GM23248 (cell line): ENCODE results near the gene SIDT2. TPM values are rescaled to one million over a fixed set of nuclear protein-coding genes. Genes with fewer than 3 reads are reported as not detected.

Source experiments
- DNase-seq: peaks from one replicate; pipeline ENCODE4 v3.0.0-alpha.2; 2015
- H2AFZ ChIP-seq: fragments of 200-600 bp; sonication (generic); 2 replicates; pipeline ENCODE4 v1.6.1; 2016; ENCODE audit warnings: antibody characterized with exemption
- H3F3A ChIP-seq: fragments of 200-600 bp; sonication (generic); 2 replicates; pipeline ENCODE4 v1.6.1; 2016; ENCODE audit warnings: mild to moderate bottlenecking, antibody characterized with exemption, mixed run types; ENCODE audit not compliant: insufficient read depth
- H3K27ac ChIP-seq: fragments of 200-600 bp; sonication (generic); 2 replicates; pipeline ENCODE4 v1.5.1; 2016; ENCODE audit warnings: mild to moderate bottlenecking
- H3K27me3 ChIP-seq: fragments of 200-600 bp; sonication (generic); replicated peaks from 2 replicates; pipeline ENCODE4 v1.6.1; 2016; ENCODE audit warnings: mild to moderate bottlenecking; ENCODE audit not compliant: insufficient read depth
- H3K36me3 ChIP-seq: fragments of 200-600 bp; sonication (generic); 2 replicates; pipeline ENCODE4 v1.6.1; 2016; ENCODE audit warnings: low read depth, mild to moderate bottlenecking
- H3K4me1 ChIP-seq: fragments of 200-600 bp; sonication (generic); 2 replicates; pipeline ENCODE4 v1.6.1; 2016; ENCODE audit warnings: mild to moderate bottlenecking; ENCODE audit not compliant: insufficient read depth
- H3K4me2 ChIP-seq: fragments of 200-600 bp; sonication (generic); one replicate; pipeline ENCODE4 v1.6.1; 2016; ENCODE audit warnings: mild to moderate bottlenecking; ENCODE audit not compliant: unreplicated experiment
- H3K4me3 ChIP-seq: fragments of 200-600 bp; sonication (generic); 2 replicates; pipeline ENCODE4 v1.5.1; 2016; ENCODE audit warnings: mild to moderate bottlenecking
- H3K79me2 ChIP-seq: fragments of 200-600 bp; sonication (generic); 2 replicates; pipeline ENCODE4 v1.6.1; 2016; ENCODE audit warnings: mild to moderate bottlenecking; ENCODE audit not compliant: insufficient read depth
- H3K9ac ChIP-seq: fragments of 200-600 bp; sonication (generic); 2 replicates; pipeline ENCODE4 v1.6.1; 2016; ENCODE audit warnings: mild to moderate bottlenecking
- H3K9me2 ChIP-seq: fragments of 200-600 bp; sonication (generic); 2 replicates; pipeline ENCODE4 v1.6.1; 2016; ENCODE audit warnings: mixed run types, mild to moderate bottlenecking, moderate library complexity; ENCODE audit not compliant: insufficient read depth
- H3K9me3 ChIP-seq: fragments of 200-600 bp; sonication (generic); one replicate; pipeline ENCODE4 v1.6.1; 2017; ENCODE audit warnings: low read depth
- H4K20me1 ChIP-seq: fragments of 200-600 bp; sonication (generic); 2 replicates; pipeline ENCODE4 v1.6.0; 2016; ENCODE audit not compliant: insufficient read depth
- EZH2 ChIP-seq: fragments of 200-600 bp; sonication (generic); IDR thresholded peaks from 2 replicates; pipeline ENCODE4 v1.6.1; 2018; ENCODE audit warnings: antibody characterized with exemption, mild to moderate bottlenecking; ENCODE audit not compliant: insufficient read depth, poor library complexity, severe bottlenecking
- EZH2phosphoT487 ChIP-seq: fragments of 200-600 bp; sonication (generic); IDR thresholded peaks from 2 replicates; pipeline ENCODE4 v1.6.1; 2018; ENCODE audit warnings: antibody characterized with exemption, moderate library complexity, mild to moderate bottlenecking, low read depth; ENCODE audit not compliant: insufficient read depth
- WGBS, 2 experiments: methylation state at CpG; one replicate each; pipeline ENCODE4 v1.1.6; 2015 to 2017; ENCODE audit warnings: low lambda C conversion rate in 2 of 2, low coverage in 1 of 2; ENCODE audit errors: missing lambda C conversion rate in 2 of 2; 5-methylcytosine and 5-hydroxymethylcytosine counted together
- in situ Hi-C: fragments of 300-500 bp; cut with MboI; formaldehyde crosslinking; loops from 2 replicates; pipeline ENCODE4 v1.15.0; 2020
- polyA plus RNA-seq: library from polyadenylated mRNA; unstranded; fragments of >200 nt; fragmentation: Nextera tagmentation; extraction: Ambion mirVana; gene quantifications from 2 replicates; pipeline ENCODE4 v1.2.1, GENCODE V29; 2016
- total RNA-seq: library from RNA; depleted of rRNA; stranded (reverse); fragments of >200 nt; shearing (Covaris generic); gene quantifications from 2 replicates; pipeline ENCODE4 v1.2.3, GENCODE V29; 2014; rRNA removed

SIDT2 gene
- total and polyA plus RNA-seq, 2 experiments from 2014 or later: 13.1 to 15.7 TPM

- in situ Hi-C loops: no loop called here
- H3K4me3 ChIP-seq: peak within 1 kb of the TSS; percentile 97
Observed at GRCh38 chr11:117232092-117232878, 53.7 kb downstream of the SIDT2 start, which contains the start of gene RNF214. Gene RNF214, plus strand, starts transcription at chr11:117232671. Its CDS starts 1,602 bp downstream, at chr11:117234273.

GRCh38 chr11:117232911-117233409 lies 54.4 kb downstream of the SIDT2 start:
- peaks cover 6% of the 10 kb centered on the region for H3F3A ChIP-seq
- H3K4me1 ChIP-seq: peaks cover 21% of the 10 kb centered on the region
- in situ Hi-C loops: no loop called here
- peak overlapping the region; percentile 85 for H2AFZ ChIP-seq
- 1 to 3% methylated on average over 19 to 24 of the region's 27 CpGs for WGBS, 2 experiments
- H3K27ac ChIP-seq: 0 out of 2 replicates have a peak overlapping the region, but pooled peaks have one; percentile 3
- H3K79me2 ChIP-seq: peaks cover 64% of the 10 kb centered on the region
- H3K4me2 ChIP-seq: peak overlapping the region; percentile 96
- H3K36me3 ChIP-seq: no peaks in the 10 kb centered on the region
- peak overlapping the region; percentile 97 for H3K4me3 ChIP-seq
- H3K9ac ChIP-seq: peak overlapping the region; percentile 88
- H3K9me2 ChIP-seq: no peaks in the 10 kb centered on the region
- TF ChIP-seq EZH2 (no peak), EZH2phosphoT487 (no peak)
- DNase-seq: peak; percentile 47
- no peaks in the 10 kb centered on the region for H4K20me1 ChIP-seq
- no peaks in the 10 kb centered on the region for H3K9me3 ChIP-seq
- no peaks in the 10 kb centered on the region for H3K27me3 ChIP-seq

More at GRCh38 chr11:117232092-117232878, 53.7 kb downstream of the SIDT2 start, which contains the start of gene RNF214:
- Histone ChIP-seq H3K27ac (peak within 1 kb of the TSS; percentile 77), H2AFZ (peak within 1 kb of the TSS; percentile 99), H3K27me3 (no peaks in the 10 kb centered on the region), H3K79me2 (peaks cover 64% of the 10 kb centered on the region), H3K4me1 (peaks cover 21% of the 10 kb centered on the region), H3K9me3 (no peaks in the 10 kb centered on the region), H3F3A (0 out of 2 replicates have a peak, but pooled peaks cover 1% of the 10 kb centered on the region), H3K9me2 (no peaks in the 10 kb centered on the region), H3K36me3 (no peaks in the 10 kb centered on the region), H3K9ac (peak within 1 kb of the TSS; percentile 88), H3K4me2 (peak within 1 kb of the TSS; percentile 100), H4K20me1 (no peaks in the 10 kb centered on the region)
- peak; percentile 90 for DNase-seq
- WGBS, 2 experiments: 0 to 1% methylated on average over 41 to 83 of the region's 94 CpGs
- TF ChIP-seq EZH2 (no peak), EZH2phosphoT487 (no peak)

DNA sequence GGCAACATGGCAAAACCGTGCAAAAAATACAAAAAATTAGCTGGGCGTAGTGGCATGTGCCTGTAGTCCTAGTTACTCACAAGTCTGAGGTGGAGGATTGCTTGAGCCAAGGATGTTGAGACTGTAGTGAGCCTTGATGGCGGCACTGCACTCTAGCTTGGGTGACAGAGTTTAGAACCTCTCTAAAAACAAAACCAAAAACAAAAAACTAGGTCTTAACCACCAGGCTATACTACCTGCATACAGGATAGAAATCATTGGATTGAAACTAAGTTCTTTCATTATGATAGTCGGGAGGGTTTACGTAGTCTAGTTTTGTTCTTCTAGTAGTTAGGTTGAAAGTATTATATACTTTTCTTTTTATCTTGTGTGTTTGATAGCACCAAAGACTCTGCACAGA lies 59.7 kb downstream of the SIDT2 start:
- peaks cover 8% of the 10 kb centered on the region; the same call in 1 of the 2 replicates for H3K36me3 ChIP-seq
- no peak for DNase-seq
- no peak overlapping the region for H3K9ac ChIP-seq
- H3K4me2 ChIP-seq: no peak overlapping the region
- no peak overlapping the region for H2AFZ ChIP-seq
- no peaks in the 10 kb centered on the region for H3K9me2 ChIP-seq
- H3K27ac ChIP-seq: peak overlapping the region; percentile 90
- H3K4me3 ChIP-seq: no peak overlapping the region
- no peak for TF ChIP-seq EZH2
- TF ChIP-seq EZH2phosphoT487: no peak
- peaks cover 22% of the 10 kb centered on the region for H3K4me1 ChIP-seq
- H4K20me1 ChIP-seq: no peaks in the 10 kb centered on the region
- H3K79me2 ChIP-seq: peaks cover 28% of the 10 kb centered on the region
- peaks cover 24% of the 10 kb centered on the region for H3F3A ChIP-seq
- H3K27me3 ChIP-seq: no peaks in the 10 kb centered on the region
- H3K9me3 ChIP-seq: no peaks in the 10 kb centered on the region
- WGBS, 2 experiments: 88 to 89% methylated on average over 5 of the region's 5 CpGs
- in situ Hi-C loops: no loop called here

DNA sequence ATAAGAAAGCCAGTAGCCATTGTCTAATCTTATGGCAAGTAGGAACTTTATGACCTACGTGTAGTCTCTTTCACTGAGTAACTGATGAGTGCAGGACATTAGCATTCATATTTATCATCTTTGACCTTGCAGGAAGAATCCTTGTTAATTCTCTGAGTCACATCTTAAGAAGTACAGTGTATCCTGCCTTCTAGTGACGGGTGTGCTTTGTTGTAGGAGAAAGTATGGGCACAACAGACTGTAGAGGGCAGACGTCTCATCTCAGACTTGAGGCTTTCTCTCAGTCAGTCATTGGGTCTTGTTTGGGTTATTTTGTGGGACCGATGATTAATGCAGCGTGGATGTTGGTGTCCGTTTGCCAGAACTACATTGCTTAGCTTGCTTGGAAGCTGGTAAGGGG lies 60.8 kb downstream of the SIDT2 start:
- DNase-seq: peak; percentile 97
- WGBS, 2 experiments: 1 to 3% methylated on average over 6 of the region's 6 CpGs
- H3K9ac ChIP-seq: peak overlapping the region; percentile 67
- H3K27me3 ChIP-seq: no peaks in the 10 kb centered on the region
- peaks cover 24% of the 10 kb centered on the region for H3F3A ChIP-seq
- no peaks in the 10 kb centered on the region for H3K9me2 ChIP-seq
- H3K4me1 ChIP-seq: peaks cover 13% of the 10 kb centered on the region
- peak overlapping the region; percentile 90 for H3K27ac ChIP-seq
- H3K36me3 ChIP-seq: peaks cover 8% of the 10 kb centered on the region; the same call in 1 of the 2 replicates
- peaks cover 17% of the 10 kb centered on the region for H3K79me2 ChIP-seq
- no peak overlapping the region for H3K4me3 ChIP-seq
- no peak overlapping the region for H2AFZ ChIP-seq
- H3K9me3 ChIP-seq: no peaks in the 10 kb centered on the region
- H3K4me2 ChIP-seq: peak overlapping the region; percentile 62
- H4K20me1 ChIP-seq: no peaks in the 10 kb centered on the region
- no peak for TF ChIP-seq EZH2
- TF ChIP-seq EZH2phosphoT487: no peak
- in situ Hi-C loops: no loop called here

Other genes starting within 250 kb of the SIDT2 start
- gene SIK3, start 80.3 kb upstream of the SIDT2 start, total RNA-seq: 13.3 and 15.5 TPM in 2 replicates
- 3.9 and 4.2 TPM in 2 replicates for gene SIK3, start 80.3 kb upstream of the SIDT2 start, polyA plus RNA-seq
- 124 and 140 TPM in 2 replicates for gene PAFAH1B2, start 34.5 kb upstream of the SIDT2 start, total RNA-seq
- gene PAFAH1B2, start 34.5 kb upstream of the SIDT2 start, polyA plus RNA-seq: 116 and 120 TPM in 2 replicates
- 2,401 and 2,613 TPM in 2 replicates for gene TAGLN, start 20.6 kb downstream of the SIDT2 start, total RNA-seq
- 1,454 and 1,484 TPM in 2 replicates for gene TAGLN, start 20.6 kb downstream of the SIDT2 start, polyA plus RNA-seq
- 58.8 and 68.7 TPM in 2 replicates for gene PCSK7, start 53.3 kb downstream of the SIDT2 start, total RNA-seq
- 29.7 and 31.6 TPM in 2 replicates for gene PCSK7, start 53.3 kb downstream of the SIDT2 start, polyA plus RNA-seq
- gene RNF214, start 53.9 kb downstream of the SIDT2 start, total RNA-seq: 5.8 and 13.9 TPM in 2 replicates
- gene RNF214, start 53.9 kb downstream of the SIDT2 start, polyA plus RNA-seq: 11.3 and 12.6 TPM in 2 replicates
- 1.5 and 3.2 TPM in 2 replicates for gene BACE1-AS, start 112.6 kb downstream of the SIDT2 start, total RNA-seq
- 6.6 and 7.0 TPM in 2 replicates for gene BACE1-AS, start 112.6 kb downstream of the SIDT2 start, polyA plus RNA-seq
- 40.5 and 45.8 TPM in 2 replicates for gene BACE1, start 137.5 kb downstream of the SIDT2 start, total RNA-seq
- gene BACE1, start 137.5 kb downstream of the SIDT2 start, polyA plus RNA-seq: 14.4 and 15.0 TPM in 2 replicates
- gene CEP164, start 149.1 kb downstream of the SIDT2 start, total RNA-seq: 30.9 and 48.2 TPM in 2 replicates
- gene CEP164, start 149.1 kb downstream of the SIDT2 start, polyA plus RNA-seq: 20.0 and 20.3 TPM in 2 replicates